Vagina (tissue), 2 donors: ENCODE results near the gene KISS1R. TPM values are rescaled to one million over a fixed set of nuclear protein-coding genes. Genes with fewer than 3 reads are reported as not detected.

ENCODE experiments used
- DNase-seq, 2 donors: peaks; one replicate each; pipeline ENCODE4 v3.0.0-alpha.2; 2017; ENCODE audit errors: extremely low spot score in 2 of 2
- H3K27ac ChIP-seq: fragments of 200-600 bp; sonication (generic); one replicate; pipeline ENCODE4 v1.5.1; 2019
- H3K27me3 ChIP-seq: fragments of 200-600 bp; sonication (generic); one replicate; pipeline ENCODE4 v1.5.1; 2019
- H3K36me3 ChIP-seq, 2 donors: fragments of 200-600 bp; sonication (generic); one replicate each; pipeline ENCODE4 v1.5.1; 2017 to 2019
- H3K4me1 ChIP-seq: fragments of 200-600 bp; sonication (generic); one replicate; pipeline ENCODE4 v1.5.1; 2019
- H3K4me3 ChIP-seq, 2 donors: fragments of 200-600 bp; sonication (generic); 1 replicate in 1 of 2; 2 replicates in 1 of 2; pipeline ENCODE4 v1.5.1; 2016 to 2019
- H3K9me3 ChIP-seq: fragments of 200-600 bp; sonication (generic); one replicate; pipeline ENCODE4 v1.5.1; 2019
- POLR2A ChIP-seq, 2 donors: fragments of 450-650 bp; IDR thresholded peaks; one replicate each; pipeline ENCODE4 v1.6.1; 2017; ENCODE audit warnings: antibody characterized with exemption in 2 of 2, mild to moderate bottlenecking in 2 of 2, moderate library complexity in 2 of 2
- POLR2AphosphoS5 ChIP-seq, 2 donors: sonication (generic); formaldehyde crosslinking; IDR thresholded peaks; one replicate each; pipeline ENCODE4 v1.9.0; 2017; ENCODE audit warnings: antibody characterized with exemption in 2 of 2, mild to moderate bottlenecking in 2 of 2, low read depth in 1 of 2; ENCODE audit not compliant: insufficient read depth in 1 of 2
- intact Hi-C: fragments of 100-400 bp; cut with DNase I; formaldehyde crosslinking; loops from one replicate; pipeline ENCODE4 v1.15.1; 2023
- total RNA-seq: library from RNA; depleted of rRNA; stranded (reverse); fragments of >200 nt; gene quantifications from one replicate; pipeline ENCODE4 v1.2.3, GENCODE V29; 2016
- TF ChIP-seq, protein P1 (sequence below), 3 experiments: fragments of 450-650 bp in 2 of 3; fragments of 200-600 bp in 1 of 3; sonication (generic) in 1 of 3; IDR thresholded peaks; one replicate each; pipeline ENCODE4 v1.5.1; 2017 to 2019; ENCODE audit warnings: antibody characterized with exemption in 3 of 3, mild to moderate bottlenecking in 2 of 3, moderate library complexity in 2 of 3

KISS1R gene
- total RNA-seq, 1 donor from 2014 or later, result not detected

- TF ChIP-seq POLR2A (IDR thresholded peaks at IDR 0.05) (no peak), POLR2AphosphoS5 (IDR thresholded peaks at IDR 0.05; ENCODE audit: insufficient read depth in 1 of 2, low read depth in 1 of 2) (no peak)
- TF ChIP-seq, protein P1, sequence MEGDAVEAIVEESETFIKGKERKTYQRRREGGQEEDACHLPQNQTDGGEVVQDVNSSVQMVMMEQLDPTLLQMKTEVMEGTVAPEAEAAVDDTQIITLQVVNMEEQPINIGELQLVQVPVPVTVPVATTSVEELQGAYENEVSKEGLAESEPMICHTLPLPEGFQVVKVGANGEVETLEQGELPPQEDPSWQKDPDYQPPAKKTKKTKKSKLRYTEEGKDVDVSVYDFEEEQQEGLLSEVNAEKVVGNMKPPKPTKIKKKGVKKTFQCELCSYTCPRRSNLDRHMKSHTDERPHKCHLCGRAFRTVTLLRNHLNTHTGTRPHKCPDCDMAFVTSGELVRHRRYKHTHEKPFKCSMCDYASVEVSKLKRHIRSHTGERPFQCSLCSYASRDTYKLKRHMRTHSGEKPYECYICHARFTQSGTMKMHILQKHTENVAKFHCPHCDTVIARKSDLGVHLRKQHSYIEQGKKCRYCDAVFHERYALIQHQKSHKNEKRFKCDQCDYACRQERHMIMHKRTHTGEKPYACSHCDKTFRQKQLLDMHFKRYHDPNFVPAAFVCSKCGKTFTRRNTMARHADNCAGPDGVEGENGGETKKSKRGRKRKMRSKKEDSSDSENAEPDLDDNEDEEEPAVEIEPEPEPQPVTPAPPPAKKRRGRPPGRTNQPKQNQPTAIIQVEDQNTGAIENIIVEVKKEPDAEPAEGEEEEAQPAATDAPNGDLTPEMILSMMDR (IDR thresholded peaks at IDR 0.05), result no peak
- Histone ChIP-seq H3K36me3 (no peaks in the 10 kb centered on the region), H3K4me1 (peaks cover 54% of the 10 kb centered on the region), H3K27me3 (no peaks in the 10 kb centered on the region), H3K27ac (no peak overlapping the region), H3K9me3 (no peaks in the 10 kb centered on the region), H3K4me3 (no peak overlapping the region)
- intact Hi-C loops, result no loop called here
- DNase-seq, result no peak
Measured at GRCh38 chr19:938233-938923, 21.2 kb downstream of the KISS1R start.

DNA sequence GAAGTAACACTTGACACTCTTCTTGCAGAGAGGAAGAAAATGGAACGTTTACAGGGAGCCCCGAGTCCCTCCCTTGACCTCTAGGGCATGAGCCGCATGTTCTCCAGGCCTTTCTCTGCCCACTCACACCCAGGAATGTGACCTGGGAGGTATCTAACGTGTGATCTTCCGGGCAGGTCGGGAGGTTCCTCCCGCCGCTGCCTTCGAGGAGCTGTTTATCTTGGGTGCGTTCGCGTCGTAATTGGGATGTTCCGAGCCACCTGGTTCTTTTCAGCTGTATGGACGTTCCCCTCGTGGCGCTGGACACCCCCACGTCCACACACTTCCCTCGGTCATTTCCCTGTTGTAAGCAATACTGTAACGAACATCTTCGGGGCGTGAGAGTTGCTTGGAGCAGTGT, 22.3 kb downstream of the KISS1R start:
- H3K4me3 ChIP-seq, result no peak overlapping the region
- no peaks in the 10 kb centered on the region for H3K27me3 ChIP-seq
- H3K27ac ChIP-seq, result no peak overlapping the region
- TF ChIP-seq, protein P1 (IDR thresholded peaks at IDR 0.05), result no peak
- TF ChIP-seq POLR2AphosphoS5 (IDR thresholded peaks at IDR 0.05; ENCODE audit: insufficient read depth in 1 of 2, low read depth in 1 of 2) (no peak), POLR2A (IDR thresholded peaks at IDR 0.05) (no peak)
- DNase-seq, result no peak
- H3K36me3 ChIP-seq, result no peaks in the 10 kb centered on the region
- H3K9me3 ChIP-seq, result no peaks in the 10 kb centered on the region
- intact Hi-C loops, result no loop called here
- peaks cover 50% of the 10 kb centered on the region for H3K4me1 ChIP-seq

DNA sequence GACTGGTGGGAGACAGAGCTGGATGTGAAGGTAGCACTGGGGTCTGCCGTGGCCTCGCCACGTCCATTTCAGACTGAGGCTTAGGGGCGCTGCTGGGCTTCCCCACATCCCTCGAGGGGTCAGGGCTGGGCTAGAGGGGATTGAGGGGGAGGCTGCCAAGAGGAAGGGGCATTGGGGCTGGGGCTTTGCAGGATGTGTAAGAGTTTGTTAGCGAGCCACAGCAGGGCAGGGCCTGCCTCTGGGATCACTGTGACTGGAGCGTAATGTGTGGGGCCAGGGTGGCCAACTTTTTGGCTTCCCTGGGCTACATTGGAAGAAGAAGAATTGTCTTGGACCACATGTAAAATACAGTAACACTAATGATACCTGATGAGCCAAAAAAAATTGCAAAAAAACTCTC, 22.8 kb downstream of the KISS1R start:
- intact Hi-C loops, result no loop called here
- Histone ChIP-seq H3K27ac (peak overlapping the region; percentile 79), H3K4me3 (no peak overlapping the region), H3K9me3 (no peaks in the 10 kb centered on the region), H3K27me3 (no peaks in the 10 kb centered on the region), H3K4me1 (peaks cover 50% of the 10 kb centered on the region), H3K36me3 (no peaks in the 10 kb centered on the region)
- no peak for TF ChIP-seq POLR2A (IDR thresholded peaks at IDR 0.05)
- TF ChIP-seq, protein P1 (IDR thresholded peaks at IDR 0.05), result no peak
- TF ChIP-seq POLR2AphosphoS5 (IDR thresholded peaks at IDR 0.05; ENCODE audit: insufficient read depth in 1 of 2, low read depth in 1 of 2), result no peak
- DNase-seq, result no peak

- peaks cover 44% of the 10 kb centered on the region for H3K4me1 ChIP-seq
- H3K27me3 ChIP-seq, result no peaks in the 10 kb centered on the region
- H3K4me3 ChIP-seq, result peak overlapping the region; percentile 26 to 42
- H3K36me3 ChIP-seq, result no peaks in the 10 kb centered on the region
- peak overlapping the region; percentile 79 for H3K27ac ChIP-seq
- no peak for DNase-seq
- TF ChIP-seq POLR2A (IDR thresholded peaks at IDR 0.05), result no peak
- TF ChIP-seq, protein P1 (IDR thresholded peaks at IDR 0.05), result no peak
- peak in 1 of 2 donors; percentile 29 for TF ChIP-seq POLR2AphosphoS5 (IDR thresholded peaks at IDR 0.05; ENCODE audit: insufficient read depth in 1 of 2, low read depth in 1 of 2)
- no peaks in the 10 kb centered on the region for H3K9me3 ChIP-seq
- intact Hi-C loops, result no loop called here
Measured at GRCh38 chr19:940591-941291, 23.6 kb downstream of the KISS1R start.
